Right lung (tissue), 5 donors: Measurements from ENCODE around the gene JAKMIP1. TPM values are rescaled to one million over a fixed set of nuclear protein-coding genes. Genes with fewer than 3 reads are reported as not detected.
"Not testable (repeated sequence)": the region's sequence is repeated elsewhere in the genome, so short reads cannot be mapped to it uniquely, and the experiment has no call there.

ENCODE experiments used
- DNase-seq, 2 donors: peaks; one replicate each; pipeline ENCODE4 v3.0.0-alpha.2; 2013
- polyA plus RNA-seq, 5 donors: library from polyadenylated mRNA; unstranded; fragments of 120-200 nt; gene quantifications; one replicate each; pipeline versions ENCODE4 v1.2.1 to v1.2.3, GENCODE V29; 2013; ENCODE audit warnings: inconsistent platforms in 1 of 5, low replicate concordance in 1 of 5; ENCODE audit not compliant: insufficient read length in 5 of 5, insufficient read depth in 1 of 5

Gene JAKMIP1
- polyA plus RNA-seq, 5 donors, result 0.12 to 0.22 (median 0.16) TPM; not detected in 1

DNA sequence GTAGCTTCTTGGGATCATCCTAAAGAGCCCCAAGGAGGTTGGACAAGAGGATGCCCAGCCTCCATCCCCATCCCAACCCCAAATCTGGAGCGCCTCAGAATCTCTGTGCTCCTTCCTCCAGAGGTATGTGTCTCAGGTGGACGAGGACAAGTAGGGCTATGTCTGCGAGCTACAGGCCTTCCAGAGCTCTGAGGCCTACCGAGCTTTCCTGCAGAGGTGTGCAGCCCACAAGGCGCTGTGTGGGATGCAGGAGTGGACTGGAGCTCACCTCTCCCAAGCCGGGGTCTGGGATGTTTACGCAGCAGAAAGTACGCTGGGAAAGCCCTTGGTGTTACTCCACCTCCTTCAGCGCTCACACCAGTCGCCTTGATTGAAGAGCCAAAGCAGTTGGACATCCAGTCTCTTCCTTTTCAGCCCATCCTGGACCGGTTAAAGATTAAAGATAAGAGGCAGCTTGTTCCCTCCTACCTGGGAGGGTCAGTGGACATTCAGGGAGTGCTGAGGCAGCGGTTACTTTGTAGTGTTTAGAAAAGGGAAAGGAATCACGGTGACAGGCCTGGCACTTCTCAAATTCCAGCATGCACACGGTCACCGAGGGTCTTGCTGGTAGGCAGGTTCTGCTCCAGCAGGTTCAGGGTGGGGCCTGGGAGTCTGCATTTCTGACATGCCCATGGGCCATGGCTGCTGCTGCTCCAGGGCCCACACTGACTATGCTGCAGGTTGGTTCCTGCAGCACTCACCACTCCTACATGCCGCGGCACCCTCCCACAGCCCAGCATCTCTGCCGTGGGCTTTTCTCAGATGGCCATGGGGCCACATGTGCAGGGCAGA is 29.5 kb upstream of the JAKMIP1 start:
- no peak for DNase-seq

DNA sequence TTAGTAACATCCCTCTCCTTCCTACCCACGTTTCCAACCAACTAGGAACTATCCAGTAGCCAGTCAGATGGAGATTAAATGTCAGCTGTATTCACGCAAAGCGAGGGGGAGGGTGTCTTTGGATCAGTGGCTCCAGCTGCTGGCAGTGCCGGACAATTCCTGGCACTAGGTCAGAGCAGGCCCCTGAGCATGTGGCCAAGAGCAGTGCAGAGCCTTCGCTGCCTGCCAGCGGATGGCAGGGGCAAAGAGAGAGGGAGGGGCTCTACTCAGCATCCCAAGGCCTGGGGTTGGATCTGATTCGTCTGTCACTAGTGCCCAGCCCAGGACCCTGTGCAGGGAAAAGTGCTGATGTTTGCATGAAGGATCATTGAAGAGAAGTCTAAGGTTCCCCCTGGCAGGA is 28.7 kb upstream of the JAKMIP1 start:
- DNase-seq, result no peak

DNA sequence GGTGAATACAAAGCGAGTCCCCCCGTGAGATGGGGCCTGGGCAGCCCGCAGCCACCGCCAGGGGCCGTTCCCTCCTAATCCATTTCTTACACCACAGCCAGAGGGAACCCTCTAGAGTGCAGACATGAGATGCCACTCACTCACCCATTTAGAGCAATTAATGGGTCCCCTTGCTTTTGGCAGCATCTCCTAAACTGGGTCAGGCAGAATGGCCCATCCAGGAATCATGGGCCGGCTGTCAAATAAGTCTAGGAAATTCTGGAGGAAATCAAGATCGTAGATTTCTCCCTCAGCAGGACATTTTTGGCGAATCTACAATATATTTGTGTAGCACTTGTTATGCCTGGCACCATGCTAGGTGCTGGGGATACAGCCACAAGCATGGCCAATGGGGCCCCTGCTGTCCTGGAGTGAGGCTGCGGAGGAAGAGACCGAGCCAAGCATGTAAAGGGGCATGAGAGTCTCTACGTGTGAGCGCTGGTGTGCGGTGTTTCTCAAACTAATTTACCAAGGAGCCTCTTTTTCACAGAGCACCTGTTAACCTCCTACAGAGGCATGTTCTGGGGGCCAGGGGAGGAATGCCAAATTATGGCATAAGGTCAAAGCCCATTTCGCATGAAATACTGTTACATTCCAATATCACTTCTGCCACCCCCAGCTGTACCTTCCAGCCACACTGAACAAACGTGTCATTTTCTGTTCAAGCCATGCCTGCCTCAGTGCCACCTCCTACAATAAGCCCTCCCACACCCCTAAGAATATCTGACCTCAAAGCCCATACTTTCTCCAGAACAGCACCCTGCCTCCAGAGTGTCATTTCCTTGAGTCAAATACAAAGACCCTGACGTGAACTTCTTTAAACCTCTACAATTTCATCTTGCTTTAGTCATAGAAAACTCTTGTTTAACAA is 28.1 kb upstream of the JAKMIP1 start:
- DNase-seq, result no peak

DNA sequence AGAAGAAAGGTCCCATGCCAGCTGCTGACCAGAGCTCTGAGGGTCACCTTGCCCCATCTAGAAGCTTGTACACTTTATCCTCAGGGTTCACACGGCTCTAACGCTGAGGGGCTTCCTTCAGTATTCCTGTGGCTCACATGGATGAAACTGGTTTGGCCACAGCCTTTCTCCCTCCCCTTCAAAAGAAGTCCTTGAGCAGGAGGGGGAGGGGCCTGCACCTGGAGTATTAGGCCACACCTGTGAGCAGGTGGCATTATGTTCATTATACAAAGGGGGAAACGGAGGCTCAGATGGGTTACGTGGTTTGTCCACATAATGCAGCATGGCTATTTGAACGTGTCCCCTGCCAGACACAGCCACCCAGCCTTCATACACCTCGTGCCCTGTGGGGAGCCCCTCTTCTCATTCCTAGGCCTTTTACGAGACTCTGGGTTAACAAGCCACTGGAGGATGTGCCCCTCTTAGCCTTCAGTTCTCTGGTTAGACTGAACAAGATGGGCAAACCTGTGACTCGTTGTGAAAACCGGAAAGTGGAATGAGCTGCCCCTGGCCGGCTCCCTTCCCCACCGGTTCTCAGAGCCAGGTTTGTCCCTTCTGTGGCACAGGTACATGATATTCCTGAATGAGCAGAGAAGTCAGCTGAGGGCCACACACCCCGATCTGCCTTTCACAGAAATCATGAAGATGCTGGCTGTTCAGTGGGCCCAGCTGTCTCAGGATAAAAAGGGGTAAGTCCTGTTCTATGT is 27.2 kb upstream of the JAKMIP1 start:
- DNase-seq, result no peak

DNA sequence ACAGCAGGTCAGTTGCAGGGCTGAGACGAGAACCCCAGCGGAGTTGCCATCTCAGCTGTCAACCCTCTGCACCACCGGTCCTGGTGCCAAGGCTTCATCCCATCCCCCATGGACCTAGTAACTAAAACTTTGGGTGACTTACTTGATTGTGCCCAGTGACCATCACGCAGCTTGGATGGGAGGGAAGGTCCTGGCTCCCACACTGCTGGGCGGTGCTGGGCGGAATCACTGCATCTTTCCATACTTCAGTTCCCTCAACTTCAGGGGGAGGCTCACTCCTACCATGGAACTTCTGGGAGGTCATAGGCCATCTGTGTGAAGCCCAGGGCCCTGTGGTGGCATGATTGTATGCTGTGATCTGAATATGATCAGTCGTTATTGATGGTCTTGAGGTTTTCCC is 26.2 kb upstream of the JAKMIP1 start:
- no peak for DNase-seq

DNA sequence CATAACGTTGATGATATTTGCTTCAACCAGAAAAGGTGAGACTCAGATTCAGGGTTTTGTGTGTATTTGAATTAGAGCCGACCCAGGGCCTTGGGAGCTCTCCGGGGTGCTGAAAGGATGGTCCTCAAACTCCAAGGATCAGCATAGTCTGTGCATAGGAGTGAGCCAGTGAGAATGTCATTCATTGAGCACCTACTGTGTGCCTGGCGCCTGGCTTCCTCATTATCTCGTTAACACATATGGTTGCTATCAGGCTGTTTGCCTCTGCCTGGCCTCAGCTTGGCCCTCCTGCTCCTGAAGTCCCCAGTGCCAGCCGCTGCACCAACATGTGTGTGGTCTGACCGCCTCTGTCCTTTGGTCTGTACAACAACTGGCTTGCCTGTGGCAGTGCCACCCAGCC is 25.1 kb upstream of the JAKMIP1 start:
- DNase-seq, result no peak

DNA sequence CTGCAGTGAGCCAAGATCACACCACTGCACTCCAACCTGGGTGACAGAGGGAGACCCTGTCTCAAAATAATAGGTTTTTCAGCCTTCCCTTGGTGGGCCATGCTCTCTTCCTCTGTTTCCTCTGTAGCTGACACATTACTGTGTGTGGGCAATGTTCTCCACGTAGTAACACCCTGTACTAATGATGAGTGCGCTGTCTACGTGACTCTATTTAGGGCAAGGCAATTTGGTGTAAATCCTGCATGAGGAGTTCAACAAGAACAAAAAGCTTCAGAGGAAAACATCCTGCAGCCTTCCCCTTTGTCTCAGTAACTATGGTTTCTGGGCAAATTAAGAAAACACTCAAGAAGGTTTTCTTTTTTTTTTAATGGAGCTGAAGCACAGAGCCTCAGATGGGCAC is 24.4 kb upstream of the JAKMIP1 start:
- no peak for DNase-seq

DNA sequence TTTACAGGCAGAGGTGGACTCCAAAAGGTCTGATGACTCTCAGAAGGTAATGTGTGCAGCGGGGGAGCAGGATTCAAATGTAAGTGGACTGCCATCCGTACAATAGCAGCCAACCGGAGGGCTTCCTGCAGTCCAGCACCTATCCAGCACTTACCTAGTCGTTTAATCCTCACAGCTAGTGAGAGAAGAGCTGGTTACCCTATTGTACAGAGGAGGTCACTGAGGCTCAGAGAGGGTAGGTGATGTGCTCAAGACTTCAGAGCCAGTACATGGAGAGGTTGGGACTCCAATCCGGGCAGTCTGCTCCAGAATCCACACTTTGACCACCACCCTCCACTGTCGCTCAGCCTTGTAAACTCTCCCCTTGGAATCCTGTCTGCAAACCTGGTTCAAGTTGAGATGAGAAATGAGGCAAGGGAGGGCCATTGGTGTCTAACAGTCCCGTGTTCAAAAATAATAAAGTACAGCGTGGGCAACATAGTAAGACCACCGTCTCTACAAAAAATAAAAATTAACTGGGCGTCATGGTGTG is 22.5 kb upstream of the JAKMIP1 start:
- DNase-seq, result no peak

DNA sequence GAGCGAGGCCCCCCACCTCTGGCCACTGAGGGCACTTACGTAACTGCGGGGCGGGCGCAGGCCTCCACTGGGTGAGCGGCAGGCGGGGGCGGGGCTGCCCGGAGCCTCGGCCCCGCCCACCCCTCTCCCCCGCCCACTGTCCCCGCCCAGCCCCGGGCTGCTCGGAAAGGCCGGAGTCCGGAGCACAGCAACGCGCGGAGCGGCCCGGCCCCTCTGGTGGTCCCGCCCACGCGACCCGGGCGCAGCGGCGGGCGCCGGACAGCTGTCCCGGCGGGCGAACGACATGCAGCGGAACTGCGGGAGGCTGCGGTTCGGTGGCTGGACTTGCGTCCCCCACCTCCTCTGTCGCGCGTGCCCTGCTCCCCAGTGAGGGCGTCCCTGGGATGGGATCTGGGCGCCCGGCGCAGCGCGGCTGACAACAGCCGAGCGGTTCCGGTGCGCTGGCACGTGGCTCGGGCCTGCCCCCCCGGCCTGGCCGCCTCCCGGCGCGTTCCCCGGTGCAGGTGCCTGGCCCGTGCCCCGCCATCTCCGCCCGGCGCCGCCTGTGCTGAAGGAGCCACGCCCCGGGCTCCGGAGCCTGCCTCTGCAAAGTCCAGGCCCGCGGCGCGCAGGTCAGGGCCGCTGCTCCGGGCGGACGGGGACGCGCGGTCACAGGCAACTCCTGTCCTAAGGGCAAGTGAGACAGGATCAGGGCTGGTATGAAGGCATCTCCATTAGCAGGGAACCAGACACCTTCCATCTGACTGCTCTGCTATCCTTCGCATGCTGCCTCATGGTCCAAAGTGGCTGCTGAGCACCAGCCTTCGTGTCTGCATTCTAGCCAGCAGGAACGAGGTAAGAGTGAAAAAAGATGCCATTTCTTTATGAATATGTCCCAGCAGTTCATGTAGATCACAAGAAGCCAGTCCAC is 21.8 kb upstream of the JAKMIP1 start:
- DNase-seq, result no peak

DNA sequence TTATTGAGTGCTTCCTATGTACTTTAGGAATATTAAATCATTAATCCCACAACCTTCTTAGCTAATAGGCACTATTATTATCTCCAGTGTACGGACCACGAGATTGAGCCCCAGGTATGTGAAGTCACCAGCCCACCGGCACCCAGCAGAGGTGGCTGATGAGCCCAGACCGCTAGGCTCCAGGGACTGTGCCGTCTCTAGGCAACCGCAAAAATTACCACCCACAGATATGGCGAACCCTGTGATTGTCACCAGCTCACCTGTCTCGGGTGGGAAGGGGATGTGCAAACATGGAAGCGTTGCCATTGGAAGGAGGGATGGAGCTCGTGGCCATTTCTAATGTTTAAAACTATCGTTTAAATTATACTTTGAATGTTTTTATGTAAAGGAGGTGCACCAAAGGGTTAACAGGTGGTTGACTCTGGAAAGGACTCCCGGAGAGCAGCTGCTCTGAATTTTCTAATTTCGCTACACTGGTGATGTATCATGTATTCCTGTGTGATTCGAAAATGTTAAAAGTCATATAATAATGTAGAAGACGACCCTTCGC is 21.0 kb upstream of the JAKMIP1 start:
- no peak for DNase-seq

DNA sequence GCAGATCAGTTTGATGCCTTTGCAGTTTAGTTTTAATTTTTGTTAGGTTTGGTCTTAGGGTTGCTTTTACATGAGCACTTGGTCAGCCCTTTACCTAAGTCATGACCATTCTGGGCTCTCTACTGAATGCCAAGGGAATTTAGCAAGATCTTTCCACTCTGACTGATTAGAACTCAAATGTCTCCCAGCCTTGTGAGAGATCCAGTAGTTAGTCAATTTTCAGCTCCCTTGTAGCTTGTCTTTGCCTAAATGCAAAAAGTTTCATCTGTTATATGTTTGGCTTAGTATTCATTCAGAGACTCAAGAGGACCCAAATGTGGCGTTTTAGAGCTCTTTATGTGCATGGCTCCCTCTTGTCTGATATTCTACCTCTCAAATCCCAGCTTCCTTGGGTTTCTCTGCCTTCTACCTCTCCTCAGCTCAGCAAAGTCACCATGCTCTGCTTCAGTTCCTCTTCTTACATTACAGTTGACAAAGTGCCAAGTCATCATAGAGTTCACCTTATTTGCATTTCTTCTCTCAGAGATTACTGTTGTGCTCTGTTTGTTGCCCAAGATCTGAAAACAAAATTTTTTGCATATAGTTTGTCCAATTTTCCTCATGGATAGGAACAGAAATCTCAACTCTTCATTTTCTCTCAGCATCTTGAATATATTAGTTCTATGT is 17.5 kb upstream of the JAKMIP1 start:
- no peak for DNase-seq

DNA sequence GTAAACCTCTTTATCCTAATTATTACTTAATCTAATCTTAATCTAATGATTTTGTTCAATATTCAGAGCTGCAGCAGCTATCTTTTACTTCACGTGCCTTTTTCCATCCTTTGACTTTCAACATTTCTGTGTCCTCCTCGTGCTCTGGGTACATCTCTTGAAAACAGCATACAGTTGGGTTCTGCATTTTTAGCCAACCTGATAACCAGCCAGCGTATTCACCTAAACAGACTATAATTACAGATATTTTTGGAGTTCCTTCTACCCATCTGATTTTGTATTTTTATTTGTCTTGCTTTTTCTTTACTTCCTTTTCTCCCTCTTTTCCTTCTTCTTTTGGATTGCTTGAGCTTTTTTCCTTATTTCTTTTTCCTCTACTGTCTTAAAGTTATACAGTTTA is 16.2 kb upstream of the JAKMIP1 start:
- no peak for DNase-seq

DNA sequence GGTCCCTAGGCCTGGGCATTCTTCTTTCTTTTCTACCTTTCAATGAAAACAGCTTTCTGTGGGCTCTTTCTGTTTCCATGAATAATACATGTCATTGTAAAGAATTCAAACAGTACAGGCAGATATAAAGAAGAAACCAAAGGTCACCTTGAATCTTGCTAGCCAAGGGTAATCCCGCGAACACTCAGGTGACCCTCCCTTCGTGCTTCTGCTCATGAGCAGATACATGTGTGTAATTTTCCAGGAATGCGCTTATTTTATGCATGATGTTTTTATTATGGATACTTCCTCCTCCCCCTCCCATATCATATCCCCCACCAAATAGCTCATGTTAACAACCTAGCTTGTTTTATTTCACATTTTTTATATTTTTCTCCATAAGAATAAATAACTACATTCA is 9.6 kb upstream of the JAKMIP1 start:
- no peak for DNase-seq

DNA sequence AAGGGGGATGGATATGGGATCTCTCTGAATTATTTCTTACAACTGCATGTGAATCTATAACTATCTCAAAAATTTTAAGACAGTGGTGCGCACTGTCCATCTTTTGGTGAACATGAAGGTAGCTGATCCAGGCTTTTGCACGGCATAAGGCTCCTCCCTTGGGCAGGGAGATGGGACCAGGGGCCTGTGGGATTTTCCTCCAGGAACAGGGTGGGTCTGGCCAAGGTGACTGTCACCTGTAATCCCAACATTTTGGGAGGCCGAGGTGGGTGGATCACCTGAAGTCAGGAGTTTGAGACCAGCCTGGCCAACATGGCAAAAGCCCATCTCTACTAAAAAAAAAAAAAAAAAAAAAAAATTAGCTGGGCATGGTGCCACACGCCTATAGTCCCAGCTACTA is 8.9 kb upstream of the JAKMIP1 start:
- not testable (repeated sequence) for DNase-seq

DNA sequence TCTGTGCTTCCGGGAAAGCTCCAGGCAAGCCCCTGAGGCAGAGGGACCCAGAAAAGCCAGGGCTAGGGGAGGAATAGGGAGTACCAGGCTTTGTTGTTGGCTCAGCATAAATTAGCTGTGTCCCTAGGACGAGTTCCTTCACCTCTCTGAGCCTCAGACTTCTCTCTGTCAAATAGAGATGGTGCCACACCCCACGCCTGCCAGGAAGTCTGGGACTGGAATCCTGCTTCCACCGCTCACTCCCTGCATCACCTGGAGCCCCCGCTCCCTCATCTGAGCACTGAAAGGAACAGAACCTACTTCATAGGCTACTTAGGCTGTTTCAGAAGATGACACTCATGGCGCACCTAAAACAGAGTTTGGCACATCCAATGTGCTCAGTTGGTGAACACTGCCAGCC is 8.1 kb upstream of the JAKMIP1 start:
- no peak for DNase-seq

DNA sequence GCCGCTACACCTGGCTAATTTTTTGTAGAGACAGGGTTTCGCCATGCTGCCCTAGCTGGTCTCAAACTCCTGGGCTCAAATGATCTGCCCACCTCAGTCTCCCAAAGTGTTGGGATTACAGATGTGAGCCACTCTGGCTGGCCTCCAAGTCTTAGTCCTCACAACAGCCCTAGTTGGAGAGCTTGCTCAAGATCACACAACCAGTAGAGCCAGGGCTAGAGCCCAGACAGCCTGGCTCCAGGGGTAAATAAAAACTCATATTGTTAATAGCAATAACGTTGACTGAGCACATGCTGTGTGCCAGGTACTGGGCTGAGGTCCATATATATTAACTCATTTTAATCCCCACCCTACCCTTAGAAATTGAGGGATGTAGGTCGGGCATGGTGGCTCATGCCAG is 7.3 kb upstream of the JAKMIP1 start:
- no peak for DNase-seq

DNA sequence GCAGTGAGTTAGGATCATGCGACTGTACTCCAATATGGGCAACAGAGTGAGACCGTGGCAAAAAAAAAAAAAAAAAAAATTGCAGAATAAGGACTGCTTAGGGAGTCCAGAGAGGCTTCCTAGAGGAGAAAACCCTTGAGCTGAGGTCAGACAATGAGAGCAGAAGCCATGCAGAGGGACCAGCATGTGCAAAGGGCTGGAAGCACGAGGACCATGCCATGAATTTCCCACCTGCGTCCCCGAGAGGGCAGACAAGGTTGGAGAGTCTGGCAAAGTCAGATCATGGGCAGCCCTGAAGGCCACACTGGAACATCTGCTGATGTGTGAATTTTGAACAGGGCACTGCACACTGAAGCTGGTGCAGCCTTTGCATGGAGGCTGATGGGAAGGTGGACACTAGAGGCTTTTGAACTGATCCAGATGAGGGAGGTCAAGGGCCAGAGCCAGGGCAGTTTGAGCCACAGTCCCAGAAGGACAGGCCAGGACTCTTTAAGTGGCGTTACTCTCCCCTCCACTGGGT is 6.5 kb upstream of the JAKMIP1 start:
- DNase-seq, result no peak

DNA sequence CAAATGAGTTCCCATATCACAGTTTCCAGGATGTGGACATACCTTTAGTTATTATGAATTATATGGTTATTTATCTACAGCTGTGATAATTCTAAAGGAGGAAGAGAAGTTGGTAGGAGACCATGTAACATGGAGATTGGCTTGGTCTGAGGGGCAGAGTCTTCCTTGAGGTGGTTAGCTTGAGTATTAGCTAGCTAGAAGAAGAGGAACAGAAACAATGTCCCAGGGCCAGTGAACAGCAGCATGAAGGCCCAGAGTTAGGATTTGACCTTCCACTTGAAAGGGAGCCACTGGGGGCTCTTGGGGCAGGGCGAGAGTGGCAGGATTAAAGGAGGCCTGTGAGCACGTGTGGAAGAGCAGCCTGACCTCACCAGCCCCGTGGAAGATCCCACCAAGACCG is 5.6 kb upstream of the JAKMIP1 start:
- no peak for DNase-seq

DNA sequence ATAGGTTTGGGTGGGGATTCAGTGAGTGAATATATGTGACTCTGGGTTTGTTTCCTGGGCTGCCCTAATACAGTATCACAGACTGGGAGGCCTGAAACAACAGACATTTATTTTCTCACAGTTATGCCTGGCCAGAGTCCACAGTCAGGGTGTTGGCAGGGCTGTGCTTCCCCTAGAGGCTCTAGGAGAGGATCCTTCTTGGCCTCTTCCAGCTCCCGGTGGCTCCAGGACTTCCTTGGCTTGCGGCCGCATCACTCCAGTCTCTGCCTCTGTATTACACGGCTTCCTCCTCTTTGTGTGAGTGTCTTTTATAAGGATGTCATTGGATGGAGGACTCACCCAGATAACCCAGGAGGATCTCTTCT is 5.2 kb upstream of the JAKMIP1 start:
- DNase-seq, result no peak
